GM19351 (cell line): Measurements from ENCODE around the gene ZNF33B.
"Not testable (repeated sequence)": the region's sequence is repeated elsewhere in the genome, so short reads cannot be mapped to it uniquely, and the experiment has no call there.

Experiments
- ATAC-seq: cut with Tn5 transposase; IDR thresholded peaks from one replicate; pipeline ENCODE4 v1.9.1; 2021; ENCODE audit warnings: mild to moderate bottlenecking, moderate library complexity; ENCODE audit not compliant: unreplicated experiment

The ZNF33B gene

GRCh38 chr10:42638055-42638820 lies at the start of gene ZNF33B:
Gene ZNF33B (minus strand): TSS chr10:42638570. CDS start chr10:42636928, 1,642 bp downstream.
- ATAC-seq, result peak; percentile 88

- ATAC-seq, result no peak
Observed at GRCh38 chr10:42684517-42684916, 46.1 kb upstream of the ZNF33B start.

GRCh38 chr10:42680267-42680666 lies 41.9 kb upstream of the ZNF33B start:
- no peak for ATAC-seq

GRCh38 chr10:42665181-42665979 lies 27.0 kb upstream of the ZNF33B start:
- not testable (repeated sequence) for ATAC-seq

- ATAC-seq, result no peak
Observed at GRCh38 chr10:42654419-42654818, 16.0 kb upstream of the ZNF33B start.

- ATAC-seq, result no peak
Observed at GRCh38 chr10:42652858-42653257, 14.5 kb upstream of the ZNF33B start.

GRCh38 chr10:42650374-42650773 lies 12.0 kb upstream of the ZNF33B start:
- no peak for ATAC-seq

- ATAC-seq, result no peak
Observed at GRCh38 chr10:42648512-42648911, 10.1 kb upstream of the ZNF33B start.

GRCh38 chr10:42646687-42647640 lies 8.6 kb upstream of the ZNF33B start:
- ATAC-seq, result no peak

- ATAC-seq, result no peak
Observed at GRCh38 chr10:42646214-42646613, 7.8 kb upstream of the ZNF33B start.

- ATAC-seq, result no peak
Observed at GRCh38 chr10:42645516-42645915, 7.1 kb upstream of the ZNF33B start.

GRCh38 chr10:42645103-42645502 lies 6.7 kb upstream of the ZNF33B start:
- ATAC-seq, result no peak

GRCh38 chr10:42640610-42641229 lies 2.4 kb upstream of the ZNF33B start:
- no peak for ATAC-seq

GRCh38 chr10:42638821-42639270 lies 476 bp upstream of the ZNF33B start:
- peak; percentile 41 for ATAC-seq

- ATAC-seq, result no peak
Observed at GRCh38 chr10:42637648-42638054, 719 bp downstream of the ZNF33B start.

- no peak for ATAC-seq
Observed at GRCh38 chr10:42637142-42637541, 1.2 kb downstream of the ZNF33B start.

- ATAC-seq, result no peak
Observed at GRCh38 chr10:42635098-42635497, 3.3 kb downstream of the ZNF33B start.

GRCh38 chr10:42632564-42632963 lies 5.8 kb downstream of the ZNF33B start:
- ATAC-seq, result no peak

GRCh38 chr10:42630537-42631134 lies 7.7 kb downstream of the ZNF33B start:
- no peak for ATAC-seq

- ATAC-seq, result no peak
Observed at GRCh38 chr10:42623929-42624328, 14.4 kb downstream of the ZNF33B start.
